Endothelial cell of umbilical vein (primary cell): ENCODE results near the gene BCAS2. TPM values are rescaled to one million over a fixed set of nuclear protein-coding genes. Genes with fewer than 3 reads are reported as not detected.

Experiments used
- BruUV-seq: library from RNA; stranded (reverse); fragments of 400-500 nt; replicated peaks from 2 replicates; lab custom pipeline; 2021; lab: Mats Ljungman, UMichigan
- CTCF ChIA-PET: fragments of 300-600, 350-600 bp; sonication (Branson Sonifier 250); formaldehyde crosslinking; loops from one replicate; lab custom pipeline; 2021; ENCODE audit warnings: antibody characterized with exemption, inconsistent platforms; lab: Charles Lee
- POLR2A ChIA-PET: fragments of 300-600, 350-600 bp; sonication (Branson Sonifier 250); formaldehyde crosslinking; loops from one replicate; lab custom pipeline; 2021; ENCODE audit warnings: antibody characterized with exemption, inconsistent platforms; lab: Charles Lee
- DNase-seq: peaks from one replicate; pipeline ENCODE4 v3.0.0-alpha.2; 2011; ENCODE audit warnings: low read depth, low spot score
- FAIRE-seq: peaks from 2 replicates; lab custom pipeline; 2011; peaks lifted over from hg19 to GRCh38; lab: Jason Lieb, UNC
- H2AFZ ChIP-seq: 2 replicates; pipeline ENCODE4 v1.6.0; 2012; ENCODE audit warnings: low read depth, low read length, control low read depth, inconsistent platforms
- H3K27ac ChIP-seq: 2 replicates; pipeline ENCODE4 v1.5.1; 2011; ENCODE audit warnings: low read depth, mild to moderate bottlenecking, control low read depth, low read length, moderate library complexity; ENCODE audit not compliant: insufficient read depth
- H3K27me3 ChIP-seq, 2 experiments: 2 replicates each; pipeline versions ENCODE4 v1.6.0 to v1.6.1; 2011; ENCODE audit warnings: low read length in 2 of 2, mixed read lengths in 1 of 2; ENCODE audit not compliant: control insufficient read depth in 2 of 2, insufficient read depth in 2 of 2
- H3K36me3 ChIP-seq, 2 experiments: 2 replicates in 1 of 2; 3 replicates in 1 of 2; pipeline ENCODE4 v1.5.1; 2011; ENCODE audit warnings: low read length in 2 of 2, mild to moderate bottlenecking in 1 of 2, moderate library complexity in 1 of 2; ENCODE audit not compliant: control insufficient read depth in 2 of 2, insufficient read depth in 2 of 2; ENCODE audit errors: extremely low read depth in 1 of 2
- H3K4me1 ChIP-seq: 3 replicates; pipeline ENCODE4 v1.5.1; 2011; ENCODE audit warnings: mild to moderate bottlenecking, low read length; ENCODE audit not compliant: control insufficient read depth, insufficient read depth; ENCODE audit errors: extremely low read depth
- H3K4me2 ChIP-seq: 2 replicates; pipeline ENCODE4 v1.6.1; 2011; ENCODE audit warnings: low read length, control low read depth, mixed read lengths; ENCODE audit not compliant: insufficient read depth
- H3K4me3 ChIP-seq, 3 experiments: fragments of 200-600 bp in 1 of 3; sonication (generic), shearing (Covaris generic) in 1 of 3; replicated peaks in 1 of 3; 2 replicates each; pipeline ENCODE4 v1.5.1; 2011 to 2016; ENCODE audit warnings: control low read depth in 3 of 3, low read length in 3 of 3, mild to moderate bottlenecking in 2 of 3, inconsistent platforms in 1 of 3, low read depth in 1 of 3, moderate library complexity in 1 of 3; ENCODE audit not compliant: insufficient read depth in 1 of 3
- H3K79me2 ChIP-seq: 2 replicates; pipeline ENCODE4 v1.6.0; 2012; ENCODE audit warnings: low read length, inconsistent platforms; ENCODE audit not compliant: control insufficient read depth, insufficient read depth
- H3K9ac ChIP-seq: replicated peaks from 2 replicates; pipeline ENCODE3; 2011; ENCODE audit warnings: low read length, control low read depth; ENCODE audit not compliant: insufficient read depth; ENCODE audit errors: extremely low read depth
- H3K9me1 ChIP-seq: replicated peaks from 3 replicates; pipeline ENCODE4 v1.6.0; 2011; ENCODE audit warnings: mild to moderate bottlenecking, low read length; ENCODE audit not compliant: control insufficient read depth, insufficient read depth; ENCODE audit errors: extremely low read depth
- H3K9me3 ChIP-seq: replicated peaks from 2 replicates; pipeline ENCODE4 v1.5.1; 2012; ENCODE audit warnings: low read length, inconsistent platforms; ENCODE audit not compliant: control insufficient read depth, insufficient read depth
- H4K20me1 ChIP-seq: replicated peaks from 2 replicates; pipeline ENCODE3; 2011; ENCODE audit warnings: mild to moderate bottlenecking, low read length; ENCODE audit not compliant: control insufficient read depth, insufficient read depth; ENCODE audit errors: extremely low read depth
- EZH2 ChIP-seq: IDR thresholded peaks from 2 replicates; pipeline ENCODE4 v1.6.1; 2012; ENCODE audit warnings: borderline replicate concordance, low read depth, mild to moderate bottlenecking, moderate library complexity, low read length, inconsistent platforms; ENCODE audit not compliant: severe bottlenecking
- FOS ChIP-seq: IDR thresholded peaks from 2 replicates; pipeline ENCODE4 v1.6.1; 2011; ENCODE audit warnings: mild to moderate bottlenecking, low read length, moderate library complexity, borderline replicate concordance; ENCODE audit not compliant: insufficient read depth
- GATA2 ChIP-seq: IDR thresholded peaks from 2 replicates; pipeline ENCODE4 v1.7.0; 2011; ENCODE audit warnings: low read depth, mild to moderate bottlenecking, moderate library complexity, mixed read lengths, low read length; ENCODE audit not compliant: insufficient read length, insufficient read depth
- JUN ChIP-seq: IDR thresholded peaks from 2 replicates; pipeline ENCODE4 v1.6.1; 2011; ENCODE audit warnings: borderline replicate concordance, low read depth; ENCODE audit not compliant: insufficient read length, insufficient read depth
- MAX ChIP-seq: IDR thresholded peaks from 2 replicates; pipeline ENCODE4 v1.6.1; 2011; ENCODE audit not compliant: insufficient read depth, insufficient read length
- MYC ChIP-seq: IDR thresholded peaks from one replicate; pipeline ENCODE4 v1.6.1; 2011; ENCODE audit warnings: mild to moderate bottlenecking, low read depth, low read length
- POLR2A ChIP-seq: IDR thresholded peaks from 2 replicates; pipeline ENCODE4 v1.6.1; 2012; ENCODE audit warnings: low read depth, mild to moderate bottlenecking, control low read depth, low read length
- dilution Hi-C: fragments of 300-500 bp; cut with MboI; formaldehyde crosslinking; loops from one replicate; pipeline ENCODE4 v1.15.0; 2019; ENCODE audit warnings: low sequenced_read_pairs; ENCODE audit not compliant: extremely low pct_ligation_motif_present
- intact Hi-C: fragments of 100-400 bp; cut with micrococcal nuclease; formaldehyde crosslinking; loops from one replicate; pipeline ENCODE4 v1.10.0; 2022
- polyA plus RNA-seq, 4 experiments: library from polyadenylated mRNA; depleted of rRNA in 3 of 4; stranded (reverse) in 3 of 4; unstranded in 1 of 4; fragments of >200 nt; gene quantifications; 2 replicates each; pipeline versions ENCODE4 v1.2.1 to v1.2.3, GENCODE V29; 2011 to 2012; ENCODE audit warnings: missing spikeins in 1 of 4
- total RNA-seq: library from RNA; stranded (reverse); gene quantifications from 2 replicates; pipeline ENCODE4 v1.2.3, GENCODE V29; 2021
- TF ChIP-seq, protein P1 (sequence below), 2 donors: IDR thresholded peaks; 1 replicate in 1 of 2; 2 replicates in 1 of 2; pipeline ENCODE4 v1.5.1; 2011; ENCODE audit warnings: low read length in 2 of 2, mild to moderate bottlenecking in 2 of 2, moderate library complexity in 2 of 2, control low read depth in 1 of 2, inconsistent platforms in 1 of 2, low read depth in 1 of 2; ENCODE audit not compliant: insufficient read depth in 1 of 2; ENCODE audit errors: extremely low read depth in 1 of 2

The BCAS2 gene
- total and polyA plus RNA-seq, 2 donors (not counting 3 experiments of a cell fraction or from before 2014, with no cell fraction given), result 12.5 to 43.5 TPM

DNA sequence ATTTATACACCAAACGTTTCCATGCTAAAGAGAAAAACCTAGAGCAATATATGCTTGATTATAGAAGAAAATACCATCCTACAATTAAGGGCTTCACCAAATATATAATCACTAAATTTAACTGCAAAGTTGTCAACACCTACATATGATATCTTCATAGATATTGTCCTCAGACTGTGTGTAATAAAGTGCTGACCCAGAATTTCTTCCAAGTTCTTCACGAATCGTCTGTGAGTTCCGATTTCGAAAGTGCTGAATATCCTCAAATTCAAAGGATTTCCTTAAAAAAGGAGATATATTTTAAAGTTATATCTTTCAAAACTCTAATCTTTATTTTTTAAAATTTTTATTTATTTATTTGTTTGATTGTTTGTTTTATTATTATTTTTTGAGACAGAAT lies 41.9 kb upstream of the BCAS2 start:
- Histone ChIP-seq H2AFZ (no peak overlapping the region), H3K9me1 (no peaks in the 10 kb centered on the region), H3K4me2 (no peak overlapping the region), H3K36me3 (no peaks in the 10 kb centered on the region), H3K27me3 (peaks cover 0 to 3% of the 10 kb centered on the region in 2 experiments), H4K20me1 (no peaks in the 10 kb centered on the region), H3K4me1 (no peaks in the 10 kb centered on the region), H3K4me3 (no peak overlapping the region), H3K79me2 (no peaks in the 10 kb centered on the region), H3K27ac (no peak overlapping the region), H3K9me3 (no peaks in the 10 kb centered on the region), H3K9ac (no peak overlapping the region)
- DNase-seq (no peak), FAIRE-seq (no peak)
- ChIA-PET CTCF (interaction anchor here (0.8 kb wide), 1 partner anchor 341 kb away, joined by 4 read pairs; no protein-coding TSS in a partner anchor), POLR2A (no interaction called here)
- no TSS peak for BruUV-seq
- TF ChIP-seq MAX (no peak), POLR2A (no peak), EZH2 (no peak)
- TF ChIP-seq, protein P1, sequence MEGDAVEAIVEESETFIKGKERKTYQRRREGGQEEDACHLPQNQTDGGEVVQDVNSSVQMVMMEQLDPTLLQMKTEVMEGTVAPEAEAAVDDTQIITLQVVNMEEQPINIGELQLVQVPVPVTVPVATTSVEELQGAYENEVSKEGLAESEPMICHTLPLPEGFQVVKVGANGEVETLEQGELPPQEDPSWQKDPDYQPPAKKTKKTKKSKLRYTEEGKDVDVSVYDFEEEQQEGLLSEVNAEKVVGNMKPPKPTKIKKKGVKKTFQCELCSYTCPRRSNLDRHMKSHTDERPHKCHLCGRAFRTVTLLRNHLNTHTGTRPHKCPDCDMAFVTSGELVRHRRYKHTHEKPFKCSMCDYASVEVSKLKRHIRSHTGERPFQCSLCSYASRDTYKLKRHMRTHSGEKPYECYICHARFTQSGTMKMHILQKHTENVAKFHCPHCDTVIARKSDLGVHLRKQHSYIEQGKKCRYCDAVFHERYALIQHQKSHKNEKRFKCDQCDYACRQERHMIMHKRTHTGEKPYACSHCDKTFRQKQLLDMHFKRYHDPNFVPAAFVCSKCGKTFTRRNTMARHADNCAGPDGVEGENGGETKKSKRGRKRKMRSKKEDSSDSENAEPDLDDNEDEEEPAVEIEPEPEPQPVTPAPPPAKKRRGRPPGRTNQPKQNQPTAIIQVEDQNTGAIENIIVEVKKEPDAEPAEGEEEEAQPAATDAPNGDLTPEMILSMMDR (IDR thresholded peaks at IDR 0.05; ENCODE audit: extremely low read depth in 1 of 2, insufficient read depth in 1 of 2, low read depth in 1 of 2, low read length in 2 of 2), result no peak
- dilution Hi-C loops (no loop called here), intact Hi-C loops (no loop called here)

DNA sequence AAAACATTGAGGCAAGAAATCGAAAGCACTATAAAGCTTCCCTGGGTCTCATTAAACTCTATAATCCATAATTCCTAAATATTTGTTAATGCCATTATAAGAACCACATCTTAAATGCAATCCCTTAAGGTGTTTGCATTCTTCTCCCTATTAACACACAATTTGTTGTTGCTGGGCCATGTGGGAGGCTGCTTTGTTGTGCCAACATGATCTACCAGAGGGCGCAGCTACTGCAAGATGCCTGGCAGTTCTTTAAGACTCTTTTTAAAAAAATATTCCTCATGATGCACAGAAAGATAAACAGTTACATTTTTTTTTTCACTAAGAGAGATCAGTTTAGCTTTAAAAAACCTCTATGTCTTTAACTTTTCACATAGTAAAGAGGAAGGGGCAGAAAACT lies 39.0 kb upstream of the BCAS2 start:
- no peak overlapping the region for H3K9ac ChIP-seq
- peaks cover 0 to 3% of the 10 kb centered on the region in 2 experiments for H3K27me3 ChIP-seq
- intact Hi-C loops, result no loop called here
- DNase-seq (no peak), FAIRE-seq (no peak)
- no peaks in the 10 kb centered on the region for H4K20me1 ChIP-seq
- H2AFZ ChIP-seq, result no peak overlapping the region
- no peak overlapping the region for H3K4me2 ChIP-seq
- ChIA-PET POLR2A (no interaction called here), CTCF (no interaction called here)
- H3K4me3 ChIP-seq, result no peak overlapping the region
- no peak overlapping the region for H3K27ac ChIP-seq
- BruUV-seq, result no TSS peak
- TF ChIP-seq, protein P1 (IDR thresholded peaks at IDR 0.05; ENCODE audit: extremely low read depth in 1 of 2, insufficient read depth in 1 of 2, low read depth in 1 of 2, low read length in 2 of 2), result no peak
- TF ChIP-seq MYC, result no peak
- TF ChIP-seq FOS, result no peak
- no peak for TF ChIP-seq EZH2
- no peak for TF ChIP-seq MAX
- no peak for TF ChIP-seq GATA2
- TF ChIP-seq JUN, result no peak
- TF ChIP-seq POLR2A, result no peak
- dilution Hi-C loops, result no loop called here
- H3K9me3 ChIP-seq, result no peaks in the 10 kb centered on the region
- no peaks in the 10 kb centered on the region for H3K9me1 ChIP-seq
- H3K36me3 ChIP-seq, result no peaks in the 10 kb centered on the region
- no peaks in the 10 kb centered on the region for H3K79me2 ChIP-seq
- no peaks in the 10 kb centered on the region for H3K4me1 ChIP-seq
